ENCODE results near the gene TIAL1.

Gene TIAL1

GRCh38 chr10:119526621-119527592, 69.9 kb downstream of the TIAL1 start:
- FAIRE-seq, result no peak

DNA sequence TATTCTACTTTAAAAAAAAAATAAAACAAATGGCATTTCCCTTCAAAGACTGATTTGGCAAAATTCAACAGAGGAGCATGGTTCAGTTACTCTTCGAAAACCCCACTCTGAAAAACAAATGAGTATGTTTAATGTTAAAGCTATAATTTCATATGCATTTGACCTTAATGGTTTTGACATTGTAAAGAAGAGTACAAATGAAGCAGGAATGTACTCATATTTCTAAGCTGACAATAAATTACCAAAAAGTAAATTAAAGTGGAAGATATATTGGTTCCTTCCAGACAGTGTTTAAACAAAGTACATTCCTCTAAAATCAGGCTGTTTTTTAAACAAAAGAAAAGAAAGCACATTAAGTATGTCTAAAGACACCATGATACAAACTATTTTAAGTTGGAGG, 70.6 kb downstream of the TIAL1 start:
- FAIRE-seq, result no peak

- FAIRE-seq, result no peak
Measured at GRCh38 chr10:119525116-119525515, 71.6 kb downstream of the TIAL1 start.

GRCh38 chr10:119524720-119525070, 72.1 kb downstream of the TIAL1 start:
- no peak for FAIRE-seq

DNA sequence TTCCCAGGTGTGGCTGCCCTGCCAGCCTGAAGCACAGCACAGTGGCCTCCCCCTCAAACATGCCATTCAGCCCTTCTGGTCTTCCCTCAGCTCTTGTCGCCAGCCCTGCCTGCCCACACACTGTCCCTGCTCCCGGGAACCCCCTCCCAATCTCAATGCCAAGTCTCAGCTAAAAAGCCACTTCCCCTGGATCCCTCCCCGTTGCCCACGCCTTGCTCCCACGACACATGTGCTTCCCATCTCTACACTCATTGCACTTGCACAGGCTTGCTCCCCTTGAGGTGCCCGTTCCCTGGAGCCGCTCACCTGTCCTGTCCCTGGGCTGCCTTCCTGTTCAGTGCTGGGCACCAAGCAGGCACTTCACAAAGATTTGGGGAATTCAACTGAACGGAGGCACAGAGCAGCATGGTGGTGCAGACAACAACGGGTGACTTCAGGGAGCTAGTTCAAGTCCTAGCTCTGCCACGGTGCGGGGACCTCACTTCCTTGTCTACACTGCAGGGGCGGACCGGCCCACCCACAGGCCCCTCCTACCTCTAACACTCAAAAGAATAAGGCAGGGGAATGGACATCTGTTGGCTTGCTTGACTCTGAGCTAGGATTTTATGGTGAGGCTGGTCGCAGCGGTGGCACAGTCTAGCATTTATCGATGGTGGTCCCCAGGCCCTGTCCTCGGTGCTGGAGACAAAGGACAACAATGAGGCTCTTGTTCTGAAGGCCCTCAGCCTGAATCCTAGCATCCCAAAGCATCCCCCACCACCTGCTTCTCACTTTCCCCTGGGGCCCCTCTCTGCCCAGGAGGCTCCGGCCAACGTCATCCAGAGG, 72.7 kb downstream of the TIAL1 start:
- no peak for FAIRE-seq
